Mesenteric fat pad (tissue), 1 donor: ENCODE data around the gene CPB2. TPM values are rescaled to one million over a fixed set of nuclear protein-coding genes. Genes with fewer than 3 reads are reported as not detected.

Source experiments
- DNase-seq: peaks from one replicate; pipeline ENCODE4 v3.0.0-alpha.2; 2020; ENCODE audit warnings: low spot score
- long read RNA-seq: library from polyadenylated mRNA; unstranded; transcript quantifications from one replicate; pipeline ENCODE4 v2.0.0, GENCODE V29; 2020
- total RNA-seq: library from RNA; stranded (reverse); fragmentation: NEBNext Ultra II Directional; extraction: Animal tissue kit (Norgen Biotek cat#: 25700); gene quantifications from one replicate; pipeline ENCODE4 v1.2.1, GENCODE V29; 2021
- donor health status: DM: yes; HTN: yes; CAD: no.

Gene CPB2
- total RNA-seq = not detected
- long read RNA-seq, partial matches to known transcripts = 0 of 1 reads
- long read RNA-seq, other reads (novel, unspliced or antisense) = 1 of 1 reads

- no peak for DNase-seq
These were observed at the start of gene CPB2 for GRCh38 chr13:46104868-46105267. Gene CPB2 (minus strand): TSS chr13:46105033. CDS start chr13:46105009, 24 bp downstream.

- no peak for DNase-seq
These were observed 49.4 kb upstream of the CPB2 start for GRCh38 chr13:46154136-46154801.

- no peak for DNase-seq
These were observed 47.9 kb upstream of the CPB2 start for GRCh38 chr13:46152627-46153328.

GRCh38 chr13:46150134-46150693, 45.4 kb upstream of the CPB2 start:
- no peak for DNase-seq

- no peak for DNase-seq
These were observed 44.7 kb upstream of the CPB2 start for GRCh38 chr13:46149272-46150133.

- no peak for DNase-seq
These were observed 42.1 kb upstream of the CPB2 start for GRCh38 chr13:46146898-46147297.

GRCh38 chr13:46145950-46146349, 41.1 kb upstream of the CPB2 start:
- no peak for DNase-seq

- no peak for DNase-seq
These were observed 40.3 kb upstream of the CPB2 start for GRCh38 chr13:46145135-46145534.

GRCh38 chr13:46143184-46143701, 38.4 kb upstream of the CPB2 start:
- no peak for DNase-seq

- no peak for DNase-seq
These were observed 37.9 kb upstream of the CPB2 start for GRCh38 chr13:46142776-46143175.

- DNase-seq = no peak
These were observed 35.2 kb upstream of the CPB2 start for GRCh38 chr13:46140044-46140443.

- no peak for DNase-seq
These were observed 32.9 kb upstream of the CPB2 start for GRCh38 chr13:46137627-46138317.

- DNase-seq = no peak
These were observed 31.9 kb upstream of the CPB2 start for GRCh38 chr13:46136688-46137087.

GRCh38 chr13:46134961-46135522, 30.2 kb upstream of the CPB2 start:
- no peak for DNase-seq

GRCh38 chr13:46134494-46134893, 29.7 kb upstream of the CPB2 start:
- DNase-seq = no peak

GRCh38 chr13:46132109-46132508, 27.3 kb upstream of the CPB2 start:
- DNase-seq = no peak

- no peak for DNase-seq
These were observed 26.9 kb upstream of the CPB2 start for GRCh38 chr13:46131705-46132104.

GRCh38 chr13:46129955-46130618, 25.3 kb upstream of the CPB2 start:
- no peak for DNase-seq

- no peak for DNase-seq
These were observed 24.3 kb upstream of the CPB2 start for GRCh38 chr13:46129124-46129523.
